ENCODE measurements around the gene NOC3L.
"Not testable (repeated sequence)": the region's sequence is repeated elsewhere in the genome, so short reads cannot be mapped to it uniquely, and the experiment has no call there.

The NOC3L gene

DNA sequence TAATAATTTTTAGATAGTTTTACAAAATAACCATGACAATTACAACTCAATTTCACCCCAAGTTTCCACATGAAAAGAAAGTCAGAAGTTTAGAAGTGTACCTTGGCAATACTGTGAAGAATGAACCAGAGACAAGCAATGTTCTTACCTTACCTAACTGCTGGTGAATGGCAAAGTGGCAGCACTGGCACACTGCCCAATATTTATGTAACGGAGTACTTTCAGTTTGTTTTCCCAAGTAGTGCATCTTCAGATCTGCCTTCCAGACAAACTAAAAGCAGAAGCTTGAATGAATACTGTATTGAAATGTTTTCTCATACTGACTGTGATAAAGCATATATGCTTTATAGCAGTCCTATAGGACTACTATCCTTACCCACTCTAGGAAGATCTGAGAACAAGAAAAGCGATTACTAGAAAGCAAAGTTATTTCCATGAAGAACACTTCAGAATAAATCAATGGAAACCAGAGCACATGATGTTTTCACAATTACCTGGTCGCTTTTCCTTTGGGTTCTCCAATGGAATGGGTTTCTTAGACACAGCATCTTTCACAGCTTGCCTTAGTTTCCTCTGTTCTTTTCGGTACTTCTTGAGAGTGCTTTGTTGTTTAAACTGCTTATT is 1.5 kb downstream of the NOC3L start:
- in situ Hi-C loops (cut with MboI; ENCODE audit: low sequenced_read_pairs): no loop called here

DNA sequence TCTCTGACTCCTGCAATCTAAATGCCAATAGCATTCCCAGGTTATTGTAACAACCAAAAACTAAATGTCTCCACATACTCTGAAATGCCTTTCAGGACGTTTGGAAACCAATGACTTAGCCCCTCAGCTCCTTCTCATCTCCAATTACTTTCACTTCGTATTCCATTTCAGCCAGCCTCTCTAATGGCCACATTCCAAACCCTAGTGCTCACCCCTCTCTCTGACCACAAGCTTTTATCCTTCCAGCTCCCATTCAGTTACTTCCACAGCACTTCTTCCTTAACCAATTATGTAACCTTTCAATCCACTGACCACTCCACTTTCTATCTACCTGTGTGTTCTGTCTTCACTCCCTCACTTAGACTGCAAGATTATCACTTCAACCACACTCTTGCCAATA is 4.3 kb downstream of the NOC3L start:
- in situ Hi-C loops (cut with MboI; ENCODE audit: low sequenced_read_pairs): no loop called here

DNA sequence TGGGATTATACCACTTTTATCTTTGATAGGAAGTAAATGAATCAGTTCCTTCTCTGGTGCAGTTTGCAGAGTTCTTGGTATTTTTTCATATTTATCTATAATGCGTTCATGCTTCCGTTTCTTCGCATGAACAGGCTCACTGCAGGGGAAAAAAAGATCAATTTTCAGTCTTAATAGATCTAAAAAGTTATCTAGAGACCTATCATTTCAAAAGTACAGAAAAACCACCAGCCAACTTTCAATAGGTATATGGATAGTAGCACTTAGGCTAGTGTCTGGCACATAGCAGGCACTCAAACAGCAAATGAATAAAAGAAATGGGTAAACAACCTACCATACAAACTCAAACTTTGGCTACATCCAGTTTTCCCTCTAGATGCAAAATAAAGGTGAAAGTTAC is 5.5 kb downstream of the NOC3L start:
- in situ Hi-C loops (cut with MboI; ENCODE audit: low sequenced_read_pairs): no loop called here

DNA sequence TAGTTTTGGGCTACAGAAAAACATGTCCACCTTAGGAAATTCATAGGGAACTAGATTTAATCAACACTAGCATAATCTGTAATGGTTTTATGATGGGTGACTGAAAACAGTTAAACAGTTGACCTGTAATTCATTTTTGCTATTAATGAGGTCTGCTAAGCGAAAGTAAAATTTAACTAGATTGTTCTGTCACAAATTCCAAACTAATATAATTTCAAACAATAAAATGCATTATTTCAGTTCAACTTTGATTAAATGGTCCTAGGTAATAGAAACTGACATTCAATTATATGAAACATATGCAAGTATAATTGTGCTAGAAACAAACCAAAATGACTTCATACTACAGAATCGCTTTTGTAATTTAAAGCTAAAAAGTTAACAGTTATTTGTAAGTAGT is 6.9 kb downstream of the NOC3L start:
- in situ Hi-C loops (cut with MboI; ENCODE audit: low sequenced_read_pairs): no loop called here

DNA sequence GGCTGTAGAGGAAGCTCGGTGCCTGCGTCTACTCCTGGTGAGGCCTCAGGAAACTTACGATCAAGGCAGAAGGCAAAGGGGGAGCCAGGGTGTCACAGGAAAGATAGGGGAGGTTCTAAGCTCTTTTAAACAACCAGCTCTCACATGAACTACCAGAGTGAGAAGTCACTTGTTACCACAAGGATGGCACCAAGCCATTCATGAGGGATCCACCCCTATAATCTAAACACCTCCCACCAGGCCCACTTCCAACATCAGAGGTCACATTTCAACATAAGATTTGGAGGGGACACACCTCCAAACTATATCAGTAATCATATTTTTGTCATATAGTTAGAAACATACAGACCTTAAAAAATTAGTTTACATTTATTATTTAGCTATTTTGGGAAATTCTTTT is 9.4 kb downstream of the NOC3L start:
- in situ Hi-C loops (cut with MboI; ENCODE audit: low sequenced_read_pairs): no loop called here

DNA sequence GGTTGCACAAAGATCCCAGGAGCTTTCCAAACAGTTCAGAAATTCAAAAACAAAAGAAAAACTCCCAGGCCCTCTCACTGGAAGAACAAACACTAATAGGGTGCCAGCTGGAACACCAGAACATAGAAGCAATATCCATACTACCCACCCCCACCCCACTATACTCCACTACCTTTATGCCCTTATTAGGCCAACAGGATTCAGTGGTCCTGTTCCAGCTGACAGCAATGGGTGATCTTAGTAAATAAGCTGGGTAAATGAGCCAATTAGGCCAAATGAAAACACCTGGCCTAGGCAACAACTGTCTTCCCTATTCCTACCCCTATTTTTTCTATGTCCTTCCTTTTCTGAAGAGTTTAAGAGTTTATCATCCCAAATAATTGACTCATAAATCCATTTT is 11.7 kb downstream of the NOC3L start:
- in situ Hi-C loops (cut with MboI; ENCODE audit: low sequenced_read_pairs): no loop called here

- in situ Hi-C loops (cut with MboI; ENCODE audit: low sequenced_read_pairs): not testable (repeated sequence)
Observed at GRCh38 chr10:94350500-94350899, 12.2 kb downstream of the NOC3L start.

DNA sequence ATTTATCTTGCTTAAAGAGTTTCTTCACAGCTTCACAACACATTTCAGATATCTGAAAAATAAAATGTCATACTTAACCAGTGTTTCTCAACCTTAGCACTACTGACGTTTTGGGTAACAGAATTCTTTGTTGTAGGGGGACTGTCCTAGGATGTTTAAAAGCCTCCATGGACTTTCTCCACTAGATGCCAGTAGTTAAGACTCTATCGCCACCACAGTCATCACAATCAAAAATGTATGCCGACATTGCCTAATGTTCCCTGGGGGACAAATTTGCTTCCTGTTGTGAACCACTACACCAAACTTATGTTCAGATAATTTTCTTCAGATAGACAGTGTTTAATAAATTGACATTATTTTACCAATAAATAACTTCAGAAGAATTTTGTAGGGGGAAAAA is 13.4 kb downstream of the NOC3L start:
- in situ Hi-C loops (cut with MboI; ENCODE audit: low sequenced_read_pairs): no loop called here

DNA sequence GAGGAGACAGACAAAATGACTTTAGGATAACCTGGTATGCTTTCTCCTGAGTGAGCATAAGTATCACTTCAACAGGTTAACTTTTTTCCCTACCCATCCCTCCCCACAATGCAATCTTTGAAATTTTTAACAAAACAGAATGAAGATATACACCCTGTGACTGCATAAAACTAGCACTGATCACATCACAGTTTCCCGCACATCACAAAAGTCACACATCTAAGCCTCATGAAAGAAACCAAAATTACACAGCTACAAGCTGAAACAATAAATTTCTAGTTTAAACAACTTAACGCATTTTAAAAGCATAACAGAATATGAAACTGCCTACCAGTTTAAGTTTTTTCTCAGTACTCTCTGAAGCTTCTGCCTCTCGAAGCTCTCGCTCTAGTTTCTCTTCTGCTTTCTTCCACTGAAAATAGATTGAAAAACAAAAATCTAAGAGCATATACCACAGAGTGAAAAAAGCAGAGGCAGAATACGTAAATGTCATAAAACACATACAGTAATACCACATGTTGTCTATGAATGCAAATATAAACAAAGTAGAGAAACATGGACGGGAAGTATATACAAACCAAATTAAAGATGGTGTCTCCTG is 18.1 kb downstream of the NOC3L start:
- in situ Hi-C loops (cut with MboI; ENCODE audit: low sequenced_read_pairs): no loop called here

- in situ Hi-C loops (cut with MboI; ENCODE audit: low sequenced_read_pairs): no loop called here
Observed at GRCh38 chr10:94343151-94343550, 19.6 kb downstream of the NOC3L start.

- in situ Hi-C loops (cut with MboI; ENCODE audit: low sequenced_read_pairs): no loop called here
Observed at GRCh38 chr10:94334857-94335256, 27.9 kb downstream of the NOC3L start.

- in situ Hi-C loops (cut with MboI; ENCODE audit: low sequenced_read_pairs): no loop called here
Observed at GRCh38 chr10:94333051-94333450, 29.7 kb downstream of the NOC3L start.

DNA sequence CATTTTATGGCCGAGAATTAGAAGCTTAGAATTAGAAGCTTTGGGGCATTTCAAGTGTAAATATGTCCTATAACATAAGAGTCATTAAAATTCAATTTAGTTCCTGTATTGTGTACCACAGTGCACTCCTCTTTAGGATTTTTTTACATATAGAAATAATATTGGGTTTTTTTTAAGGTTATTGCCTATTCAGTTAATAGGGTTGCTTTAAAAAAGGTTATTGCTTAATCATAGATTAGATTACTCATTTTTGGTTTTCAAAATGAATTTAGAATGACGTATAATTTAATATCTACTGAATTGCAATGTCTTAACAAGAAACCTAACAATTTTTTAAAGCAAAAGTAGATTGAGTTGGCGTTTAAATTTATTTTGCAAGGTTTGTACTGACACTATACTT is 34.1 kb downstream of the NOC3L start:
- in situ Hi-C loops (cut with MboI; ENCODE audit: low sequenced_read_pairs): no loop called here

- in situ Hi-C loops (cut with MboI; ENCODE audit: low sequenced_read_pairs): no loop called here
Observed at GRCh38 chr10:94327649-94328048, 35.1 kb downstream of the NOC3L start.

- in situ Hi-C loops (cut with MboI; ENCODE audit: low sequenced_read_pairs): no loop called here
Observed at GRCh38 chr10:94324609-94325233, 38.0 kb downstream of the NOC3L start.

DNA sequence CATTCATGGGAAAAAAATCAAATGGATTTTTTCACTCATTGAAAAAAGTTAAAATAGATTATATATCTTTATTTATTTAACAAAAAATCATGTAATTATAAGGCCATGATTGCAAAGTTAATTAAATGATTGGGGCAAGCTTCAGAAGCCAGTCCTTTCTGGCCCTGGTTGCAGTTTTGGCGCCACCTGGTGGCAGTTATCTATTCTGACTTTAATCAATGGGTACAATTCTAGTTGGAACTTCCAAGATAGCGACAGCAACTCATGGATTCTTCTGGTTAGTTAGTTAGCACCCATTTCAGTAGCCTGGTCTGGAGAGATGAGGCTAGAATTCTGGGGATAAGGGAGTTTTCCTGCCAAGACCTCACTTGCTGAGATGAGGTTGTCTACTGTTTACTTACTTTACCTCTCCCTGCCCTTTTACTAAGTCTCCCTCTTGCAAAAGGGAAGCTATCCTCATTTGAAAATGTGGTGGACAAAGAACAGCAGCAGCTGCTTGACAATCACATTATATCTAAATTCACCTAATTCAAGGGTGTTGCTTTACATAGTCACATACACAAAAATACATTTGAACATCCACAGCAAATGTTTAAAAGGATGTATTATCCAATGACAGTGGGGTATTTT is 42.3 kb downstream of the NOC3L start:
- in situ Hi-C loops (cut with MboI; ENCODE audit: low sequenced_read_pairs): no loop called here

DNA sequence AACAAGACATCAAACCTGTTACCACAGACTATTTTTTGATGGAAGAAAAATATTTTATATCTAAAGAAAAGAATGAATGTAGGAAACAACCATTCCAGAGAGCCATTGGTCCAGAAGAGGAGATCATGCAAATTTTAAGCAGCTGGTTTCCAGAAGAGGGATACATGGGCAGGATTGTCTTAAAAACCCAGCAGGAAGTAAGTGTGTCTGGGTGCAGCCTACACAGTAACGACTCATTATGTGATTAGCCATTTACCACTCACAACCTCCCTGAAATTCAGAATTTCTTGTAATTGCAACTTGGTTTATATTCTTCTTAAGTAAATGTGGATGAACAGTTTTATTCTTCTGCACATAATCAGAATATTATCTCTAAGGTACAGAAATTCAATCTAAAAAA is 46.2 kb downstream of the NOC3L start:
- in situ Hi-C loops (cut with MboI; ENCODE audit: low sequenced_read_pairs): no loop called here

DNA sequence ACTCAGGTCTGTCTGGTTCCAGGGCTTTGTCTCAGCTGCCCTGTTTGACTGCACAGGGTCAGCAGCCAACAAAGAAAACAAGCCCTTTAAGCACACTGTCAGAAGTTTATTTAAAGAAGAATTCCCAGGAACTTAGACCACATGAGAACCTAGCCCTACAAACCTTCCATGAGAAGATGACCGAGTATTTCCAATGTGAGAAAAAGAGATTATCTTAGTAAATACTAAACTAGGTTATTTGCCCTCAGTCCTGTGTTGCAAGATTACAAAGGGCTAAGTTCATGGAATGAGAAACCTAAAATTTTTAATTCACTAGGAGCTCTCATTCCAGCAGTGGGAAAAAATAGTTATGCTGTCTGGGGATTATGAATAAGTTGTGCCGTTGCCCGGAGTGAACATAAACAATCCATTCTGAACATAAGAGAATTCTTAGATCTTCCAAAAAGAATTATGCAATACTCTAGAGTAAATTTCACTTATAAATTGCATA is 46.7 kb downstream of the NOC3L start:
- in situ Hi-C loops (cut with MboI; ENCODE audit: low sequenced_read_pairs): no loop called here

- in situ Hi-C loops (cut with MboI; ENCODE audit: low sequenced_read_pairs): no loop called here
Observed at GRCh38 chr10:94315024-94315451, 47.7 kb downstream of the NOC3L start.

DNA sequence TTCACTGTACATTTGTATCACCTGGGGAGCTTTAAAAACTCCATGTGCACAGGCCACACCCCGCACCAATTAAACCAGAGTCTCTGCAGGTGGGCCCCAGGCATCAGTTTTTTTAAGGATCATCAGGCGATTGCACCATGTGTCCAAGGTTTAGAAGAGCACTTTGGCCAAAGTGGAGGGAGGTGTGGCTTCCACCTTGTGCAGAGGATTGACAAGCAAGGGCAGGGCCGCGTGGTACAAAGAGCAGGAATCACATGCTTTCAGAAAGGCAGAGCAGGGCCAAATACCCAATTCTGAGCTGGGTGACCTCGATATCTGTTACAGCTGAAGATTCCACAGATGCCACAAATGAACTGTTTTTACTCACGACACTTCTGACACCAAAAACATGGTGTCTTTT is 52.4 kb downstream of the NOC3L start:
- in situ Hi-C loops (cut with MboI; ENCODE audit: low sequenced_read_pairs): no loop called here

GRCh38 chr10:94308866-94309265 is 53.9 kb downstream of the NOC3L start:
- in situ Hi-C loops (cut with MboI; ENCODE audit: low sequenced_read_pairs): no loop called here

DNA sequence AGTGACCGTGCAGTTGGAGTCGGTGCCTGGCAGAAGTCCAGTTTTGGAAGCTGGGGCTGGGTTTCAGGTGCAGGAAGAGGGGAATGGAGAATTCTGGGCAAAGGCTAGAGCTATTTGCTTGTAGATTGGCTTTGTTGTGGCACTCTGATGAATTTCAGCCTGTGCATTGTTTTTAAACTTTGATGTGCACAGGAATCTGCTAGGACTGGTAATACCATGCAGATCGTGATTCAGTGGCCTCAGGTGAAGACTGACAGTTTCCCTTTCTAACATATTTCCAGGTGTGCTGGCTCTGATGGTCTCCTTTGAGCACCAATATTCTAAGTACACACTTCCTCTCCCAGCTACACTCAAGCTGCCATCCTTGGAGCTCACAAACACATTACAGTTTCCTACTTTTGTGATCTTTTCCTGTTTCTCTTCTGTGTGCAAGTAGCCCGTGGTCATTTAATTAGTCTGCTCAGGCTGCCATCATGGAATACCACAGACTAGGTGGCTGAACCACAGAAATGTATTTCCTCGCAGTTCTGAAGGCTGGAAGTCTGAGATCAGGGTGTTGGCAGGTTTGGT is 55.6 kb downstream of the NOC3L start:
- in situ Hi-C loops (cut with MboI; ENCODE audit: low sequenced_read_pairs): no loop called here

All from HL-60/S4 (cell line).